Activated CD4-positive, alpha-beta T cell treated with anti-CD3 and anti-CD28 coated beads for 36 hours (primary cell): Measurements from ENCODE around the gene PPDPF. TPM values are rescaled to one million over a fixed set of nuclear protein-coding genes. Genes with fewer than 3 reads are reported as not detected.
"Not testable (repeated sequence)": the region's sequence is repeated elsewhere in the genome, so short reads cannot be mapped to it uniquely, and the experiment has no call there.

Experiments used
- ATAC-seq: fragments of 200-7000 bp; cut with Tn5 transposase; one replicate; pipeline ENCODE4 v1.10.0; 2021; ENCODE audit warnings: mild to moderate bottlenecking, moderate library complexity
- CTCF ChIA-PET: fragments of 350-600 bp; sonication (Branson Sonifier 250); formaldehyde crosslinking; loops from one replicate; lab custom pipeline; 2021; ENCODE audit warnings: antibody characterized with exemption; lab: Charles Lee
- POLR2A ChIA-PET: fragments of 350-600 bp; sonication (Branson Sonifier 250); formaldehyde crosslinking; loops from one replicate; lab custom pipeline; 2021; ENCODE audit warnings: antibody characterized with exemption, inconsistent platforms; lab: Charles Lee
- DNase-seq: peaks from one replicate; pipeline ENCODE4 v3.0.0-alpha.2; 2020
- H3K27ac Mint-ChIP-seq: one replicate; pipeline ENCODE4 v1.8.0; 2021; ENCODE audit warnings: mixed read lengths
- H3K27me3 Mint-ChIP-seq: one replicate; pipeline ENCODE4 v1.8.0; 2021; ENCODE audit warnings: mixed read lengths
- H3K36me3 Mint-ChIP-seq: one replicate; pipeline ENCODE4 v1.8.0; 2021; ENCODE audit warnings: low read depth, mixed read lengths
- H3K4me1 Mint-ChIP-seq: one replicate; pipeline ENCODE4 v1.8.0; 2021; ENCODE audit warnings: mixed read lengths
- H3K4me3 Mint-ChIP-seq: one replicate; pipeline ENCODE4 v1.8.0; 2021; ENCODE audit warnings: mild to moderate bottlenecking, moderate library complexity, mixed read lengths
- H3K9me3 Mint-ChIP-seq: one replicate; pipeline ENCODE4 v1.8.0; 2021; ENCODE audit warnings: low read depth, mixed read lengths
- intact Hi-C, 2 experiments: fragments of 100-400 bp; cut with DNase I in 1 of 2; cut with micrococcal nuclease in 1 of 2; formaldehyde crosslinking; loops; one replicate each; pipeline versions ENCODE4 v1.14.2 to v1.15.1; 2022 to 2024; cut with DNase I, micrococcal nuclease
- total RNA-seq, 2 experiments: library from RNA; stranded (reverse); gene quantifications; one replicate each; pipeline ENCODE4 v1.2.3, GENCODE V29; 2021

The PPDPF gene
- total RNA-seq, 2 experiments from 2014 or later = 119 to 133 TPM

DNA sequence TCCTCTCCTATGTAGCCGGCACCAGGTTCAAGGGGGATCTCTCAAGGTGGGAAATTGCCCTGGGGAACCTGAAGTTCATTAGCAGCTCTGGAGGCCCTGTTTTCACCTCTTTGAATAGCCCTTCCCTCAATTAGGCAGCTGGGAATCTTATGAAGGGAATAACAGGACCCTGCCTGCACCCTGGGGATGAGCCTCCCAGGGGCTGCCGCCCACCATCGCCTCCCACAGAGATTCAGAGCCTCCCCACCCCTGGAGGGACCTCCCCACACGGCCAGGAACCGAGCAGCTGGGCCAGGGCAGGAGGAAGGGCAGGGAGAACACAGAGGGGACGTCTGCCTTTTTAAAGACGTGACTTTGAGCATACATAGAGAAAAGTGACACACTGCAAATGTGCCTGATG lies 17.0 kb upstream of the PPDPF start:
- no peak overlapping the region for H3K27ac Mint-ChIP-seq
- no peaks in the 10 kb centered on the region for H3K36me3 Mint-ChIP-seq
- H3K9me3 Mint-ChIP-seq = peaks cover 7% of the 10 kb centered on the region
- H3K27me3 Mint-ChIP-seq = peaks cover 18% of the 10 kb centered on the region
- POLR2A ChIA-PET = no interaction called here
- CTCF ChIA-PET = interaction anchor here (1.5 kb wide), 1 partner anchor 18 kb away, joined by 4 read pairs; no protein-coding TSS in a partner anchor
- no peak for ATAC-seq
- peaks cover 3% of the 10 kb centered on the region for H3K4me1 Mint-ChIP-seq
- intact Hi-C loops = no loop called here
- DNase-seq = no peak
- H3K4me3 Mint-ChIP-seq = no peak overlapping the region

DNA sequence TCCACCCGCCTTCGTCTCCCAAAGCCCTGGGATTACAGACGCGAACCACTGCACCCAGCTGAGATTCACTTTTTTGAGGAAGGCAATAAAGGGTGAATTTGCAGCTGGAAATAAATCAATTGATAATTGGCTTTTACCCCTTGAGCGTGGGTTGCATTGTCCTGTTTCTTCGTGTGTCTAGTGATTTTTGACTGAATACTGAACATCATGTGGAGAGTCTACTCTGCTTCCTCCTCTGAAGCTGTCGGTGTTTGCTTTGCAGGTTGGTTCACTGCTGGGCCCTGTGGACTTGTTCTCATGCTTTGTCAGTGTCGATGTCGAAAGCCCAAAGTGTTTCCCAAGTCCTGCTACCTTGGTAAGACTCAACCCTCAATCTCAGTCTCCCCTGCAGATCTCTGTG lies 15.9 kb upstream of the PPDPF start:
- CTCF ChIA-PET = interaction anchor here (0.6 kb wide), 1 partner anchor 10 kb away, joined by 3 read pairs; no protein-coding TSS in a partner anchor
- POLR2A ChIA-PET = no interaction called here
- no peak overlapping the region for H3K4me3 Mint-ChIP-seq
- H3K9me3 Mint-ChIP-seq = peaks cover 7% of the 10 kb centered on the region
- H3K27me3 Mint-ChIP-seq = peaks cover 24% of the 10 kb centered on the region
- H3K4me1 Mint-ChIP-seq = peaks cover 3% of the 10 kb centered on the region
- intact Hi-C loops = no loop called here
- DNase-seq = no peak
- ATAC-seq = no peak
- H3K36me3 Mint-ChIP-seq = no peaks in the 10 kb centered on the region
- no peak overlapping the region for H3K27ac Mint-ChIP-seq

DNA sequence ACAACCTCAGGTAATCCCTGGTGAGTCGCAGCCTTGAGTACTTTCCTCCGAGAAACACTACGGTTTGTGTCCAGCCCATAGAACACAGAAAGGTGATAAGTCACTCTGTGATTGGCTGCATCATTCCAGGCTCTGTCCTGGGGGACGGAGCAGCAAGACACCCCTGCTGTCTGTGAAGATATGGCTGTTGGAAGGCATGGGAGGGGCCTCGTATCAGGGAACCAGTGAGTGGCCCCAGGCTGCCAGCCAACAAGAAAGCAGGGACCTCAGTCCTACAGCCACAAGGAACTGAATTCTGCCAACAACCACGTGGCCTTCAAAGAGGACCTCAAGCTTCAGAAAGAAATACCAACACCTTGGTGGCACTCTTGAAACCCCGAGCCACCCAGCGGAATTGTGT lies 15.3 kb upstream of the PPDPF start:
- intact Hi-C loops = no loop called here
- H3K36me3 Mint-ChIP-seq = no peaks in the 10 kb centered on the region
- peaks cover 3% of the 10 kb centered on the region for H3K4me1 Mint-ChIP-seq
- POLR2A ChIA-PET = no interaction called here
- DNase-seq (no peak), ATAC-seq (no peak)
- no peak overlapping the region for H3K27ac Mint-ChIP-seq
- CTCF ChIA-PET = interaction anchor here (0.5 to 0.6 kb wide), 2 partner anchors 10 to 604 kb away, joined by 3 read pairs; no protein-coding TSS in a partner anchor
- H3K27me3 Mint-ChIP-seq = peaks cover 28% of the 10 kb centered on the region
- H3K4me3 Mint-ChIP-seq = no peak overlapping the region
- H3K9me3 Mint-ChIP-seq = peaks cover 7% of the 10 kb centered on the region

DNA sequence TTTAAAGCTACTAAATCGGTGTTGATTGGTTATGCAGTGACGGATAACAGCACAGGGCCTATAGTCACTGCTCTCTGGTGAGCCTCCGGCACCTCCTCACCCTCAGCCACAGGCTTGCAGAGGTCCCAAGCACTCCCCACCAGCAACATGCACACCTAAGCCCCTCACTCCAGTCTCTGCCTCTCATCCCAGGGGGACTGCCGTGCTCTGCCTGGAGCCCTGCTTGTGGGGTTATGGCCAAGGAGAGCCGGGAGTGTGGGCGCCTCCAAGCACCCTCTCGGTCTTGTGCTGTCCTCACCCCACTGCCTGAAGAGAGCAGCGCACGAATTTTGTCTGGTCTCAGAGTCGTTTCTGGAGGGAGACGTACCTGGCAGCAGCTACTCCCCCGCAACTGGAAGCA lies 14.8 kb upstream of the PPDPF start:
- Mint-ChIP-seq H3K36me3 (no peaks in the 10 kb centered on the region), H3K4me3 (no peak overlapping the region), H3K9me3 (peaks cover 7% of the 10 kb centered on the region), H3K27me3 (peaks cover 30% of the 10 kb centered on the region), H3K27ac (no peak overlapping the region), H3K4me1 (peaks cover 3% of the 10 kb centered on the region)
- no peak for ATAC-seq
- no peak for DNase-seq
- CTCF ChIA-PET = interaction anchor here (0.5 kb wide), 1 partner anchor 604 kb away, joined by 3 read pairs; no protein-coding TSS in a partner anchor
- intact Hi-C loops = no loop called here
- POLR2A ChIA-PET = no interaction called here

DNA sequence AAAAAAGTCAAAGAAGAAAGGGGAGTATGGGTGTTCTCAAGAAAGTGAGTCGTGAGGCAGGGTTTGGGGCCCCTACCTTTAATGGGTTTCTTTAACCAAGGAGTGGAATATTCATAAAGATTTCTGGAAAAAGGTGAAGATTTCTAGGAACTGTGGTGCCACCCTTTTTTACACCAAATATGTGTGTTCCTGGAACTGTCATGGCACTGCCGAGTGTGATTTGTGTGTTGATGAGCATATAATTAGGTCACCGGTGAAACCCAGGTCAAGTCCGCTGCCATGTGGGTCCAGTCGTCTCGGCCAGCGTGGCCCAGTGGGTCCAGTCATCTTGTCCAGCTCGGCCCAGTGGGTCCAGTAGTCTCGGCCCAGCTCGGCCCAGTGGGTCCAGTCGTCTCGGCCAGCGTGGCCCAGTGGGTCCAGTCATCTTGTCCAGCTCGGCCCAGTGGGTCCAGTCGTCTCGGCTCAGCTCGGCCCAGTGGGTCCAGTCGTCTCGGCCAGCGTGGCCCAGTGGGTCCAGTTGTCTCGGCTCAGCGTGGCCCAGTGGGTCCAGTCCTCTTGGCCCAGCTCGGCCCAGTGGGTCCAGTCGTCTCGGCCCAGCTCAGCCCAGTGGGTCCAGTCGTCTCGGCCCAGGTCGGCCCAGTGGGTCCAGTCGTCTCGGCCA lies 13.4 kb upstream of the PPDPF start:
- DNase-seq (no peak), ATAC-seq (no peak)
- CTCF ChIA-PET = no interaction called here
- H3K9me3 Mint-ChIP-seq = peaks cover 7% of the 10 kb centered on the region
- H3K4me3 Mint-ChIP-seq = no peak overlapping the region
- intact Hi-C loops = no loop called here
- POLR2A ChIA-PET = no interaction called here
- no peak overlapping the region for H3K27ac Mint-ChIP-seq
- H3K4me1 Mint-ChIP-seq = peaks cover 3% of the 10 kb centered on the region
- H3K36me3 Mint-ChIP-seq = no peaks in the 10 kb centered on the region
- peaks cover 30% of the 10 kb centered on the region for H3K27me3 Mint-ChIP-seq

DNA sequence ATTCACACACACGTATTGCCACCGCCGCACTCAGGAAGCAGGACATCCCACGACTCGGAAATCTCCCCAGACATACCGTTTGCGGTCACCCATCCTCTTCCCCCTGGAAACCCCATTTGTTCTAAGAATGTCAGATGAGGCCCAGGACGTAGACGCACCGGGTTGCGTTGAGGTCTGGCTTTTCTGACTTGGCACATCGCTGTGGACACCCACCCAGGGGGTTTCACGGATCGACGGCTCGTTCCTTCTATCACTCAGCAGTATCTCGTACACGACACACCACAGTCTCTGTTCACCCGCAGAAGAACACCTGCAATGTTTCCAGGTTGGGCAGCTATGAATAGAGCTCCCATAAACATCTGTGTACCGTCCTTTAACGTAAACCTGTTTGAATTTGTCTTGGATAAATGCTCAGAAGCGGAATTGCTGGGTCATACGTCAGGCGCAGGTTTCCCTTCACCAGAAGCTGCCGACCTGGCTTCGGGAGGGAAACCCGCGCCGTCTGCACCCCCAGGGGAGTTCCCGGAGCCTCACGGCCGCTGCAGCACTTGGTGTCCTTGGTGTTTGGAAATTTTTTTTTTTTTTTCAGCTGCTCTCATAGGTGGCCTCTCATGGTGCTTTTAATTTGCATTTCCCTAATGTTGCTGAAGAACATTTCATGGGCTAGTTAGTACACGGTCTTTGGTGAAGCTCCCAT lies 12.3 kb upstream of the PPDPF start:
- DNase-seq = no peak
- ChIA-PET CTCF (no interaction called here), POLR2A (no interaction called here)
- ATAC-seq = no peak
- intact Hi-C loops = no loop called here
- Mint-ChIP-seq H3K27ac (no peak overlapping the region), H3K4me1 (peaks cover 3% of the 10 kb centered on the region), H3K9me3 (peaks cover 8% of the 10 kb centered on the region), H3K36me3 (no peaks in the 10 kb centered on the region), H3K4me3 (peak overlapping the region; percentile 20), H3K27me3 (peaks cover 35% of the 10 kb centered on the region)

DNA sequence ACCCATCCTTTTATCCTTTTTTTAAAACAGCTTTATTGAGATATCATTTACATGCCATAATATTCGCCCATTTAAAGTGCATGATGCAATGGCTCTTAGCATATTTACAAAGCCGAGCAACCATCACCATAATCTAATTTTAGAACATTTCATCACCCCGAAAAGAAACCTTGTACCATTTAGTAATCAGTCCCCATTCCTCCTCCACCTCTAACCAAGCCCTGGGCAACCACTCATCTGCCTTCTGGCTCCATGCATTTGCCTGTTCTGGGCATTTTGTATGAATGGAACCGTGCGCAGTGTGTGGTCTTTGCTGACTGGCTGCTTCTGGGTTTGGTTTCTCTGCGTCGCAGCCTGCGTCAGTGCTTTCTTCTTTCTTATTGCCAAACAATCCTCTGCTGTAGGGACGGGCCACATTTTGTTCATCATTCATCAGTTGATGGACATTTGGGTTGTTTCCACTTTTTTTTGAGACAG lies 11.4 kb upstream of the PPDPF start:
- DNase-seq (no peak), ATAC-seq (no peak)
- peaks cover 3% of the 10 kb centered on the region for H3K4me1 Mint-ChIP-seq
- CTCF ChIA-PET = no interaction called here
- POLR2A ChIA-PET = no interaction called here
- peaks cover 38% of the 10 kb centered on the region for H3K27me3 Mint-ChIP-seq
- peaks cover under 1% of the 10 kb centered on the region for H3K36me3 Mint-ChIP-seq
- H3K4me3 Mint-ChIP-seq = no peak overlapping the region
- intact Hi-C loops = no loop called here
- H3K9me3 Mint-ChIP-seq = peaks cover 13% of the 10 kb centered on the region
- H3K27ac Mint-ChIP-seq = no peak overlapping the region

DNA sequence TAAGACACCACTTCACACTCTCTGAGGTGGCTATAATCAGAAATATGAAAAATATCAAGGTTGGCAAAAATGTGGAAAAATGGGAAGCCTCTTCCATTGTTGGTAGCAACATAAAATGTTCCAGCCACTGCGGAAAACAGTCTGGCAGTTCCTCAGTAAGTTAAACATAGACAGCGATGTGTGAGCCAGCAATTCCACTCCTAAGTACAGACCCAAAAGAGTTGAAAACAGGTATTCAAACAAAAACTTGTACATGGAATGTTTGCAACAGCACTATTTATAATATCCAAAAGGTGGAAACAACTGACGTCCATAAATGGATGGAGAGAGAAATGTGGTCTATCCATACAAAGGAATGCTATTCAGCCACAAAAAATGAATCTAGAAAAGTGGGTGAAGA lies 7.4 kb upstream of the PPDPF start:
- CTCF ChIA-PET = no interaction called here
- DNase-seq = no peak
- POLR2A ChIA-PET = no interaction called here
- peaks cover 4% of the 10 kb centered on the region for H3K36me3 Mint-ChIP-seq
- no peak overlapping the region for H3K4me3 Mint-ChIP-seq
- intact Hi-C loops = no loop called here
- peaks cover 29% of the 10 kb centered on the region for H3K27me3 Mint-ChIP-seq
- peaks cover 1% of the 10 kb centered on the region for H3K4me1 Mint-ChIP-seq
- no peak for ATAC-seq
- peaks cover 12% of the 10 kb centered on the region for H3K9me3 Mint-ChIP-seq
- no peak overlapping the region for H3K27ac Mint-ChIP-seq

DNA sequence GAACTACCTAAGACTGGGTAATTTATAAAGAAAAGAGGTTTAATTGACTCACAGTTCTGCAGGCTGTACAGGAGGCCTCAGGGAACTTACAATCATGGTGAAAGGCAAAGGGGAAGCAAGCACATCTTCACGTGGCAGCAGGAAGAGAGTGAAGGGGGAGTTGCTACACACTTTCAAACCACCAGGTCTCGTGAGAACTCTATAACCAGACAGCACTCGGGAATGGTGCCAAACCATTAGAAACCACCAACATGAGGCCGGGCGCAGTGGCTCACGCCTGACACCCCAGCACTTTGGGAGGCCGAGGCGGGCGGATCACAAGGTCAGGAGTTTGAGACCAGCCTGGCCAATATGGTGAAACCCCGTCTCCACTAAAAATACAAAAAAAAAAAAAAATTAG lies 6.0 kb upstream of the PPDPF start:
- intact Hi-C loops, DNase-seq, H3K4me3 Mint-ChIP-seq, CTCF ChIA-PET, H3K27ac Mint-ChIP-seq, H3K4me1 Mint-ChIP-seq, H3K36me3 Mint-ChIP-seq, ATAC-seq: not testable (repeated sequence)
- POLR2A ChIA-PET = interaction anchor here (0.6 kb wide), 1 partner anchor 24 kb away, joined by 7 read pairs; no protein-coding TSS in a partner anchor
- peaks cover 24% of the 10 kb centered on the region for H3K27me3 Mint-ChIP-seq
- H3K9me3 Mint-ChIP-seq = peaks cover 12% of the 10 kb centered on the region

DNA sequence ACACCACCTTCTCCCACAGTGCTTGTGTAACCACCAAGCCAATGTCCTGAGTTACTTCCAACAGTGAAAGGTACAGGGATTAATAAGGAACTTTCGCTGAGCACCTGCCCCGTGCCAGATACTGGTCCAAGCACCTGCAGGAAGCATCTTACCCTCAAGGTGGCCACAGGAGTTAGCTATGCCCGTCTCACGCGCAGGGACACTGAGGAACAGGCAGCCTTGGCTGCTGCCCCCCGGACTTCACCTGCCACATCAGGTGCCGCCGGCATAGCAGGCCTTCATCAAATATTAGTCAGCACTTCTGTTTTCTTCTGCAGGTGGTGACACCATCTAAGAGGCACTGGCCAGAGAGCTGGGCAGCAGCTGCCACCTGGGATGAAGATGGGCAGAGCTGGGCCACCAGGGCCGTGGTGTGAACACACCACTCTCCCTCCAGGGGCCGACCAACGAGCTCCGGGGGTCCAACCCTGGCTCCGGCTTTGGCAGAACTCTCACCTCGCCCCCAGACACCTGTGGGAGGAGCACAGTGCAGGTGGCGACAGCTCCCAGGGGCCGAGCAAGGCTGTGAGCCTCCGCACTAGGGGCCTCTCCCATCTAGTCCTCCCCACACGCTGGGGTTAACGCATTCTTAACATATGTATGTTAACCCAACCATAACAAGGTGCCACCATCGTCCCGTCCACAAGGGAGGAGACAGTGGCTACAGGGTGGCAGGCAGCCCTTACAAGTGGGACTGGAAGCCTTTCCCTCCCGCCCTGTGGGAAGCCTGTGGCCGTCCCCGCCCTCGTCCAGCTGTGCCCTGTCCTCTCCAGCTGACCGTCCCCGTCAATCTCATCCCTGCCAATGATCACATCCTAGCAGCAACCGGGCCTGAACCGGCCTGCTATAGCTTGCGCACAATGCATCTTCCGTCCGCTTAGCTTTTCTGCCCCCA lies 2.9 kb upstream of the PPDPF start:
- Mint-ChIP-seq H3K4me3 (no peak overlapping the region), H3K36me3 (peaks cover 15% of the 10 kb centered on the region)
- intact Hi-C loops = no loop called here

DNA sequence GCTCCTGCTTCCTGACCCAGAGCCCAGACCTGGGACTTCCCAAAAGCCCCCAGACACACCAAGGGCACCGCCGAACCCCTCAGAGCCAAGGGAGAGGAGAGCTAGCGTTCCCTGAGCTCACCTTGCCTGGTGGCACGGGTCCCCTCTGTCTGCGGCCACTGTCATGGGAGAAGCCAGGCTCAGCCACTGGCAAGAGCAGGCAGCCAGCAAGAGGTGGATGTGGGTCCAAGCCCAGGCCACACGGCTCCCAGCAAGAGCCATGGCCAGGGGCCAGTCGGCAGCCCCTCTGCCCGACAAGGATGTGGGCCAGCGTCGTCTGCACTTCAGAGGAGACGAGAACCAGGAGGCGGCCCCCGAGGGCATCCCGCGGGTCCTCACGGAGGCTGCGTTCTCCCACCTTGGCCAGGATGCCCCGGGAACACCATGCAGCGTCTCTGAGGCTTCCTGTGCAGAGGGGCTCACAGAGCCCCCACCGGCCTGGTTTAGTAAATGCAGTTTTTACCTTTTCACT lies 2.2 kb upstream of the PPDPF start:
- ATAC-seq (no peak), DNase-seq (no peak)
- Mint-ChIP-seq H3K4me1 (peaks cover 12% of the 10 kb centered on the region), H3K9me3 (peaks cover 9% of the 10 kb centered on the region), H3K27ac (no peak overlapping the region), H3K27me3 (peaks cover 6% of the 10 kb centered on the region), H3K4me3 (no peak overlapping the region), H3K36me3 (peaks cover 23% of the 10 kb centered on the region)
- intact Hi-C loops = no loop called here
- CTCF ChIA-PET = no interaction called here
- POLR2A ChIA-PET = no interaction called here

More for the DNA sequence above, 2.9 kb upstream of the PPDPF start:
- POLR2A ChIA-PET = no interaction called here
- ATAC-seq (no peak), DNase-seq (no peak)
- no peak overlapping the region for H3K27ac Mint-ChIP-seq
- CTCF ChIA-PET = no interaction called here
- peaks cover 11% of the 10 kb centered on the region for H3K4me1 Mint-ChIP-seq
- peaks cover 13% of the 10 kb centered on the region for H3K27me3 Mint-ChIP-seq
- peaks cover 12% of the 10 kb centered on the region for H3K9me3 Mint-ChIP-seq
